ENCODE data around the gene NOS1AP.

DNA sequence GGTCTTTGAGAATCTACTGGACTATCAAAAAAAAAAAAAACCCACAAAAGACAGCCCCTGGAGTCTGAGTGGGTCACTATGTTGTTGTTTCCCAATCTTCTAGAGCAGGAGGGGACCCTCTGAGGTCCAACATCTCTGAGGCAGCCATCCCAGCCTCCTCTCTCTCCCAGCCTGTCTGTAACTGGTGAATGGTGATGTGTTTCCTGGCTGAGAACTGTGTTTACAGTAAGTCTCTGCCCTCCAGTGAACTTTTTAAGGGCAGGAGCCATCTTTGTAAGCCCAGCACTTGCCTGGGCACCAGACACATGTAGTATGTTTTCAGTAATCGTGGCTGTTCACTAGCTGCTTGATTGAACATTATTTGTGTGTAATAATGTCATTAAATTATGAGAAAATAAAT lies 221.5 kb downstream of the NOS1AP start:
- TF ChIP-seq, protein P1, sequence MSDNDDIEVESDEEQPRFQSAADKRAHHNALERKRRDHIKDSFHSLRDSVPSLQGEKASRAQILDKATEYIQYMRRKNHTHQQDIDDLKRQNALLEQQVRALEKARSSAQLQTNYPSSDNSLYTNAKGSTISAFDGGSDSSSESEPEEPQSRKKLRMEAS (IDR thresholded peaks at IDR 0.05; ENCODE audit: low read depth, low read length) = no peak
- TF ChIP-seq, protein P2, sequence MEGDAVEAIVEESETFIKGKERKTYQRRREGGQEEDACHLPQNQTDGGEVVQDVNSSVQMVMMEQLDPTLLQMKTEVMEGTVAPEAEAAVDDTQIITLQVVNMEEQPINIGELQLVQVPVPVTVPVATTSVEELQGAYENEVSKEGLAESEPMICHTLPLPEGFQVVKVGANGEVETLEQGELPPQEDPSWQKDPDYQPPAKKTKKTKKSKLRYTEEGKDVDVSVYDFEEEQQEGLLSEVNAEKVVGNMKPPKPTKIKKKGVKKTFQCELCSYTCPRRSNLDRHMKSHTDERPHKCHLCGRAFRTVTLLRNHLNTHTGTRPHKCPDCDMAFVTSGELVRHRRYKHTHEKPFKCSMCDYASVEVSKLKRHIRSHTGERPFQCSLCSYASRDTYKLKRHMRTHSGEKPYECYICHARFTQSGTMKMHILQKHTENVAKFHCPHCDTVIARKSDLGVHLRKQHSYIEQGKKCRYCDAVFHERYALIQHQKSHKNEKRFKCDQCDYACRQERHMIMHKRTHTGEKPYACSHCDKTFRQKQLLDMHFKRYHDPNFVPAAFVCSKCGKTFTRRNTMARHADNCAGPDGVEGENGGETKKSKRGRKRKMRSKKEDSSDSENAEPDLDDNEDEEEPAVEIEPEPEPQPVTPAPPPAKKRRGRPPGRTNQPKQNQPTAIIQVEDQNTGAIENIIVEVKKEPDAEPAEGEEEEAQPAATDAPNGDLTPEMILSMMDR (IDR thresholded peaks at IDR 0.05; ENCODE audit: low read depth, low read length) = no peak
- no peak for TF ChIP-seq POLR2A (IDR thresholded peaks at IDR 0.05; ENCODE audit: extremely low read depth, insufficient read length)
